Kidney epithelial cell (primary cell): ENCODE measurements around the gene SERTAD4. TPM values are rescaled to one million over a fixed set of nuclear protein-coding genes. Genes with fewer than 3 reads are reported as not detected.

ENCODE experiments used
- DNase-seq: peaks from one replicate; pipeline ENCODE4 v3.0.0-alpha.2; 2010; ENCODE audit warnings: low read depth
- H3K27me3 ChIP-seq: 2 replicates; pipeline ENCODE4 v1.6.0; 2011; ENCODE audit warnings: low read length; ENCODE audit not compliant: control insufficient read depth, insufficient read depth
- H3K36me3 ChIP-seq: 2 replicates; pipeline ENCODE4 v1.5.1; 2011; ENCODE audit warnings: low read length; ENCODE audit not compliant: control insufficient read depth, insufficient read depth
- H3K4me3 ChIP-seq: 2 replicates; pipeline ENCODE4 v1.5.1; 2011; ENCODE audit warnings: low read depth, mild to moderate bottlenecking, control low read depth, low read length
- CTCF ChIP-seq: IDR thresholded peaks from 2 replicates; pipeline ENCODE4 v1.5.1; 2011; ENCODE audit warnings: mild to moderate bottlenecking, moderate library complexity, low read length, control low read depth, inconsistent platforms; ENCODE audit not compliant: insufficient read depth, poor library complexity, severe bottlenecking
- total RNA-seq: library from RNA; depleted of rRNA; stranded (reverse); fragments of >200 nt; gene quantifications from 2 replicates; pipeline ENCODE4 v1.2.3, GENCODE V29; 2015

Gene SERTAD4
- total RNA-seq, 1 donor from 2014 or later = 10.6 TPM

GRCh38 chr1:210237981-210238380 is 5.4 kb downstream of the SERTAD4 start:
- no peaks in the 10 kb centered on the region for H3K27me3 ChIP-seq
- H3K36me3 ChIP-seq = no peaks in the 10 kb centered on the region
- no peak for TF ChIP-seq CTCF
- H3K4me3 ChIP-seq = no peak overlapping the region
- DNase-seq = no peak

GRCh38 chr1:210239349-210240111 is 6.9 kb downstream of the SERTAD4 start:
- DNase-seq = no peak
- Histone ChIP-seq H3K27me3 (no peaks in the 10 kb centered on the region), H3K36me3 (no peaks in the 10 kb centered on the region), H3K4me3 (no peak overlapping the region)
- TF ChIP-seq CTCF = peak; percentile 62

GRCh38 chr1:210241121-210241520 is 8.5 kb downstream of the SERTAD4 start:
- Histone ChIP-seq H3K4me3 (no peak overlapping the region), H3K27me3 (no peaks in the 10 kb centered on the region), H3K36me3 (no peaks in the 10 kb centered on the region)
- no peak for TF ChIP-seq CTCF
- DNase-seq = no peak

- Histone ChIP-seq H3K27me3 (no peaks in the 10 kb centered on the region), H3K36me3 (no peaks in the 10 kb centered on the region), H3K4me3 (no peak overlapping the region)
- DNase-seq = no peak
- no peak for TF ChIP-seq CTCF
Measured at GRCh38 chr1:210244746-210245367, 12.3 kb downstream of the SERTAD4 start.

GRCh38 chr1:210246447-210246846 is 13.9 kb downstream of the SERTAD4 start:
- DNase-seq = no peak
- H3K36me3 ChIP-seq = no peaks in the 10 kb centered on the region
- TF ChIP-seq CTCF = no peak
- H3K27me3 ChIP-seq = no peaks in the 10 kb centered on the region
- no peak overlapping the region for H3K4me3 ChIP-seq

GRCh38 chr1:210248341-210248740 is 15.7 kb downstream of the SERTAD4 start:
- H3K27me3 ChIP-seq = no peaks in the 10 kb centered on the region
- TF ChIP-seq CTCF = no peak

More at GRCh38 chr1:210248341-210248740, 15.7 kb downstream of the SERTAD4 start:
- Histone ChIP-seq H3K4me3 (no peak overlapping the region), H3K36me3 (no peaks in the 10 kb centered on the region)
- DNase-seq = no peak
